SU-DHL-6 (cell line): ENCODE data around the gene ADAM12.
A peak's percentile ranks its signal among the peaks of the same experiment; 100 is the strongest.

Source experiments
- H2AFZ ChIP-seq: fragments of 200-600 bp; sonication (generic); 2 replicates; pipeline ENCODE4 v1.6.1; 2014; ENCODE audit warnings: low read depth, mild to moderate bottlenecking, moderate library complexity, mixed read lengths, antibody characterized with exemption, low read length; ENCODE audit not compliant: severe bottlenecking
- H3F3A ChIP-seq: fragments of 200-600 bp; shearing (Covaris generic); 2 replicates; pipeline ENCODE4 v1.6.0; 2016; ENCODE audit warnings: antibody characterized with exemption, mild to moderate bottlenecking; ENCODE audit not compliant: insufficient read depth
- H3K27ac ChIP-seq: fragments of 200-600 bp; sonication (generic); 2 replicates; pipeline ENCODE4 v1.5.1; 2016; ENCODE audit warnings: low read depth, mild to moderate bottlenecking, low read length, moderate library complexity, mixed read lengths
- H3K27me3 ChIP-seq: fragments of 200-600 bp; sonication (generic), shearing (Covaris generic); 2 replicates; pipeline ENCODE4 v1.6.0; 2014; ENCODE audit warnings: mild to moderate bottlenecking, low read length
- H3K36me3 ChIP-seq: fragments of 200-600 bp; sonication (generic); 2 replicates; pipeline ENCODE4 v1.6.1; 2014; ENCODE audit warnings: mild to moderate bottlenecking, low read length, mixed read lengths
- H3K4me2 ChIP-seq: fragments of 300-600, 200-600 bp; shearing (Covaris generic), sonication (generic); 2 replicates; pipeline ENCODE4 v1.6.0; 2014; ENCODE audit warnings: low read length, low read depth, mild to moderate bottlenecking; ENCODE audit not compliant: poor library complexity, severe bottlenecking
- H3K4me3 ChIP-seq: fragments of 200-600 bp; sonication (generic); 2 replicates; pipeline ENCODE4 v1.5.1; 2014; ENCODE audit warnings: antibody characterized with exemption, low read length, mild to moderate bottlenecking, mixed read lengths; ENCODE audit not compliant: insufficient read depth, poor library complexity, severe bottlenecking
- H3K79me2 ChIP-seq: fragments of 200-600 bp; sonication (generic); 2 replicates; pipeline ENCODE4 v1.6.1; 2014; ENCODE audit warnings: mild to moderate bottlenecking, low read length, moderate library complexity; ENCODE audit not compliant: insufficient read depth
- H3K9ac ChIP-seq: fragments of 200-600 bp; sonication (generic); 2 replicates; pipeline ENCODE4 v1.7.0; 2014; ENCODE audit warnings: mild to moderate bottlenecking, low read length
- H3K9me2 ChIP-seq: fragments of 200-600 bp; sonication (generic); replicated peaks from 2 replicates; pipeline ENCODE4 v1.6.1; 2014; ENCODE audit warnings: low read length; ENCODE audit not compliant: insufficient read depth
- H3K9me3 ChIP-seq: fragments of 200-600 bp; sonication (generic); 2 replicates; pipeline ENCODE4 v1.6.1; 2014; ENCODE audit warnings: low read length, mixed read lengths; ENCODE audit not compliant: insufficient read depth
- H4K20me1 ChIP-seq: fragments of 200-600 bp; sonication (generic); 2 replicates; pipeline ENCODE4 v1.6.1; 2014; ENCODE audit warnings: low read depth, mild to moderate bottlenecking, antibody characterized with exemption, low read length, moderate library complexity, mixed read lengths
- CTCF ChIP-seq: fragments of 200-600 bp; sonication (generic); IDR thresholded peaks from one replicate; pipeline ENCODE4 v1.5.1; 2017; ENCODE audit warnings: antibody characterized with exemption, mild to moderate bottlenecking, low read length, moderate library complexity; ENCODE audit not compliant: insufficient read depth, poor library complexity, severe bottlenecking
- EZH2phosphoT487 ChIP-seq: fragments of 200-600 bp; sonication (generic), shearing (Covaris generic); conservative IDR thresholded peaks from 2 replicates; pipeline ENCODE4 v1.6.1; 2018; ENCODE audit warnings: mild to moderate bottlenecking, antibody characterized with exemption, low read length, moderate library complexity, mixed read lengths

Gene ADAM12

GRCh38 chr10:126045861-126046260 is 342.4 kb downstream of the ADAM12 start:
- TF ChIP-seq CTCF (no peak), EZH2phosphoT487 (no peak)
- Histone ChIP-seq H3K9me2 (no peaks in the 10 kb centered on the region), H3F3A (no peaks in the 10 kb centered on the region), H3K9me3 (no peaks in the 10 kb centered on the region), H4K20me1 (no peaks in the 10 kb centered on the region), H3K9ac (no peak overlapping the region), H3K27me3 (no peaks in the 10 kb centered on the region), H3K4me2 (no peak overlapping the region), H3K79me2 (no peaks in the 10 kb centered on the region), H3K27ac (no peak overlapping the region), H3K4me3 (no peak overlapping the region), H2AFZ (no peak overlapping the region), H3K36me3 (no peaks in the 10 kb centered on the region)

GRCh38 chr10:126043389-126043788 is 344.9 kb downstream of the ADAM12 start:
- no peaks in the 10 kb centered on the region for H3K27me3 ChIP-seq
- H3K4me2 ChIP-seq: no peak overlapping the region
- no peaks in the 10 kb centered on the region for H3F3A ChIP-seq
- H3K9me3 ChIP-seq: no peaks in the 10 kb centered on the region
- H3K9me2 ChIP-seq: no peaks in the 10 kb centered on the region
- no peaks in the 10 kb centered on the region for H4K20me1 ChIP-seq
- H3K4me3 ChIP-seq: no peak overlapping the region
- H3K36me3 ChIP-seq: no peaks in the 10 kb centered on the region
- no peak overlapping the region for H3K27ac ChIP-seq
- no peaks in the 10 kb centered on the region for H3K79me2 ChIP-seq
- no peak overlapping the region for H3K9ac ChIP-seq
- TF ChIP-seq EZH2phosphoT487: no peak
- TF ChIP-seq CTCF: no peak
- H2AFZ ChIP-seq: no peak overlapping the region

GRCh38 chr10:126042906-126043305 is 345.4 kb downstream of the ADAM12 start:
- Histone ChIP-seq H3K4me2 (no peak overlapping the region), H3K27ac (no peak overlapping the region; the same call in 1 of the 2 replicates), H3K4me3 (no peak overlapping the region), H3K79me2 (no peaks in the 10 kb centered on the region), H4K20me1 (no peaks in the 10 kb centered on the region), H3K9ac (no peak overlapping the region), H3K36me3 (no peaks in the 10 kb centered on the region), H2AFZ (peak overlapping the region; percentile 93), H3K9me2 (no peaks in the 10 kb centered on the region), H3K9me3 (no peaks in the 10 kb centered on the region), H3K27me3 (no peaks in the 10 kb centered on the region), H3F3A (no peaks in the 10 kb centered on the region)
- TF ChIP-seq CTCF (no peak), EZH2phosphoT487 (no peak)

GRCh38 chr10:126042354-126042753 is 345.9 kb downstream of the ADAM12 start:
- H3K4me3 ChIP-seq: peak overlapping the region; percentile 27
- peak overlapping the region; percentile 65 for H3K27ac ChIP-seq
- no peaks in the 10 kb centered on the region for H3K9me3 ChIP-seq
- peak overlapping the region; percentile 59 for H3K4me2 ChIP-seq
- TF ChIP-seq CTCF (no peak), EZH2phosphoT487 (no peak)
- no peaks in the 10 kb centered on the region for H3K36me3 ChIP-seq
- H3F3A ChIP-seq: no peaks in the 10 kb centered on the region
- no peaks in the 10 kb centered on the region for H3K27me3 ChIP-seq
- peak overlapping the region; percentile 93 for H2AFZ ChIP-seq
- H4K20me1 ChIP-seq: no peaks in the 10 kb centered on the region
- peak overlapping the region; percentile 49 for H3K9ac ChIP-seq
- no peaks in the 10 kb centered on the region for H3K9me2 ChIP-seq
- H3K79me2 ChIP-seq: no peaks in the 10 kb centered on the region
